Suppressor macrophage treated with lipopolysaccharide for 4 hours (primary cell): ENCODE data around the gene RTF2.
"Not testable (repeated sequence)": the region's sequence is repeated elsewhere in the genome, so short reads cannot be mapped to it uniquely, and the experiment has no call there.

Experiments
- DNase-seq: peaks from one replicate; pipeline ENCODE4 v3.0.0-alpha.2; 2020

The RTF2 gene

DNA sequence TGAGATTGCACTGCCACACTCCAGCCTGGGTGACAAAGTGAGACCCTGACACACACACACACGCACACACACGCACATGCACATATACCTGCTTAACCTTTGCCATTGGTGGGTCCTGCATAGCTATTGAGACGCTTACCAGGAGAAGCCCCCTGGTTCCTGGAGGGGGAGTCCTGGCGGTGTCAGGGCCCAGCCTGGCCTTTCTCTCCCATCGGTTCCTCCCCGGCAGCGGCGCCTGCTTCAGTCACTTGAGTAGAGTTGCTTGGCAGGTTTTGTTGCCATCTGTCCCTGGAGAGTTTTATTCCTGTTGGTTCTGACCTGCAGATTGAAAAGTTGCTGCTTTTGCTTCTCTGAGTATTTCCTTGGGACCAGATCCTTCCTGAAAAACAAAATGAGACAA is 35.5 kb downstream of the RTF2 start:
- no peak for DNase-seq

- DNase-seq, result peak; percentile 15
These were observed 36.1 kb downstream of the RTF2 start for GRCh38 chr20:56504373-56505005.

GRCh38 chr20:56506103-56506502 is 37.7 kb downstream of the RTF2 start:
- no peak for DNase-seq

DNA sequence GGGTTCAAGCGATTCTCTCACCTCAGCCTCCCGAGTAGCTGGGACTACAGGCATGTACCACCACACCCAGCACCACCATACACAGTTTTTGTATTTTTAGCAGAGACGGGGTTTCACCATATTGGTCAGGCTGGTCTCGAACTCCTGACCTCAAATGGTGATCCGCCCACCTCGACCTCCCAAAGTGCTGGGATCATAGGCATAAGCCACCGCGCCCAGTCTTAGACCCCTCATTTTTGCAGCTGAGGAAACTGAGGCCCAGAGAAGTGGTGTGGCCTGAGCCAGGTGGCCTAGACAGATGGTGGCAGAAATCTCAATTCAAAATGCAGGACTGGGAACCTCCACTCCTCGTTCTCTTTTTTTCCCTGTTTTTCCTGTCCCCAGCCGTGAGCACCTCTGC is 43.5 kb downstream of the RTF2 start:
- no peak for DNase-seq

GRCh38 chr20:56513161-56514150 is 45.0 kb downstream of the RTF2 start:
- DNase-seq, result no peak

GRCh38 chr20:56516631-56517030 is 48.2 kb downstream of the RTF2 start:
- no peak for DNase-seq

GRCh38 chr20:56517211-56517610 is 48.8 kb downstream of the RTF2 start:
- DNase-seq, result no peak

GRCh38 chr20:56517641-56518040 is 49.2 kb downstream of the RTF2 start:
- DNase-seq, result no peak

DNA sequence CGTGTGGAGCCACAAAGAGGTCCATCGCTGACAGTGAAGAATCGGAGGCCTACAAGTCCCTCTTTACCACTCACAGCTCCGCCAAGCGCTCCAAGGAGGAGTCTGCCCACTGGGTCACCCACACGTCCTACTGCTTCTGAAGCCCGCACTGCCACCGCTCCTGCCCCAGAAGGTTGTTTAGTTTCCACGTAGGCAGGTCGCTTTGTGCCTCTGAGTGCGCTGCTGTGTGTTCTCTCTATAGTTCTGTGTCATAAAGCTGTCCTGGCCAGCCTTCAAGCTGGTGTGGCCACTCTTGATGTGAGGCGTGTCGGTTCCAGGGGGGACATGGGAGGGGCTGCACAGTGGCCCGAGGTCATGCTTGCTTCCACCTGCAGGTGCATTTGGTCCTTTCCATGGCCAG is 49.7 kb downstream of the RTF2 start:
- DNase-seq, result no peak

DNA sequence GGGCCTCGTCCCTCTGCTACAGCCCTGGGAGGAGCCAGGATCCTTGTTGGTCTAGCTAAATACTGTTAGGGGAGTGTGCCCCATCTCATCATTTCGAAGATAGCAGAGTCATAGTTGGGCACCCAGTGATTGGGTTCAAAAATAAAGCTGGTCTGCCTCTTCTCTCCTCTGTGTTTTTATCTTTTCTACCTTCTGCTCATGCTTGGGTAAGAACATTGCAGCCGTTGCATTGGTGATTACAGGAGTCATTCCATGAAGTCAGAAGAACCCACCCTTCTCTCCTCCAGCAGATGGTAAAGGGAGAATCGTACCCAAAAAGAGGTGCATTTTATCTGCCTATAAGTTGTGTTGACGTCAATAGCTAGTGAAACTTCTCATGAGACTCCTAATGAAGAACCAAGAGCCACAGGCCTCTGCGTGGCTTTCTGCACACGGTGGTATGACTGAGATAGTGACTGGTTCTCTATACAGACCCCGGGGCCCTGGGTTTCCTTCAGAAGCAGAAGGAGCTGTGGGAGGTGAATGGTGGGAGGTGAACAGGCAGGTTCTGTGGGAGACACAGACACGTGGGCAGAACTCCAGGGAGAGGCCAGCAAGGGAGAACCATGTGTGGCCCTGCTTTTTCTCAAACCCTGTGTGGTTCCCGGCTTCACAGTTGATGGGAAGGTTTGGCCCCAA is 50.4 kb downstream of the RTF2 start:
- DNase-seq, result no peak

GRCh38 chr20:56519551-56519950 is 51.1 kb downstream of the RTF2 start:
- no peak for DNase-seq

DNA sequence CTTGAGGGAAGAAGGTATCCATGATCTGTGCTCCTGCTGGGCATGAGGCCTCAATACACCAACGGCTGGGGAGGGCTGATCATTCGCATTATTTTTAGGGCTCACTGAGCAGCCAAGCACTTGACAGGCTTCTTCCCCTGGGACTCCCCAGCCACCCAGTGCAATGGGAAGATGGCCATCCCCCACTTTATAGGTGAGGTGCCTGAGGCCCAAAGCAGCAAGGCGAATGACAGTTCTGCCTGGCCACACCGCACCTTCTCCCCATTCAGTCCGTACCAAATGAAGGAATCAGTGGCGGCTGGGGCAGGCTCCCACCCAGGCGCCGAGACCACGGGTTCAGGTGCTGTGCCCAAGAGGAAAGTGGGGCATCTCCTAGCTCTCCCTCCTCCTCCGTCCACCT is 51.8 kb downstream of the RTF2 start:
- DNase-seq, result no peak

- not testable (repeated sequence) for DNase-seq
These were observed 52.4 kb downstream of the RTF2 start for GRCh38 chr20:56520746-56521354.

- no peak for DNase-seq
These were observed 53.9 kb downstream of the RTF2 start for GRCh38 chr20:56522311-56522710.

- not testable (repeated sequence) for DNase-seq
These were observed 56.0 kb downstream of the RTF2 start, which contains the start of gene FAM209A for GRCh38 chr20:56524444-56524843. TSS of gene FAM209A (plus strand) at chr20:56524744. CDS start at chr20:56524809, 65 bp downstream.

DNA sequence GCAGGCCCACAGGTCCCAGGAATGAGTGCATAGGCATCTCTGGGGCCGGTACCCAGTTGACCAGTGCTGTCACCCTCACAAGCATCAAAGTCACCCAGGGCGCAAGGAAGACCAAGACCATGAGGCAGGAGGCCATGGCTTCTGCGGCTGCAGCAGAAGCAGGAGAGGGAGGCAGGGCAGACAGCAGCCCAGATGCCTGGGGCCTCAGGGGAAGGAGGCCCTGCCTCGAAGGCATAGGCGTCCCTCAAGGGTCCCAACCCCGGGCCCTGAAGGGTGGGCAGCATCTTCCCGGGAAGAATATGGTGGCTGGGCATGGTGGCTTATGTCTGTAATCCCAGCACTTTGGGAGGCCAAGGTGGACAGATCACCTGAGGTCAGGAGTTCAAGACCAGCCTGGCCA is 59.1 kb downstream of the RTF2 start:
- no peak for DNase-seq

DNA sequence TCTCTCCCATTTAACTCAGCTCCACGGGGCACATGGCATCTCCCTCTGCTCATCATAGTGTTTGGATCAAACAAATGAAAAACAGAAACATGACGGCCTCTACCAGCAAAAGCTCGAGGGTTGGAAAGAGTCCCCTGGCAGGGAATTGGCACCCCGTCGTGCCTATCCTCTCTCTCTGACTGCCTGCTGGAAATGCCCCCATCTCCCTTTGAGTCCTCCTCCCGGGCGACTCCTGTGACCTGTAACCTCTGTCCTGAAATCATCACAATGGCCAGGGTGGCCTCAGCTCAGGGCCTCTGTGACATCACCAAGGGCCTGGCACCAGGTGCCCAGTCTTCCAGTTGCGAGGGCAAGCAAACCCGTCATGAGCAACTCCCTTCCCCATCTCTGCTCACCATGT is 64.5 kb downstream of the RTF2 start, which contains the start of gene FAM209B:
TSS of gene FAM209B (plus strand) at position 301 of the 400 bp plus-strand sequence. CDS start at position 397, 96 bp downstream.
- DNase-seq, result not testable (repeated sequence)

DNA sequence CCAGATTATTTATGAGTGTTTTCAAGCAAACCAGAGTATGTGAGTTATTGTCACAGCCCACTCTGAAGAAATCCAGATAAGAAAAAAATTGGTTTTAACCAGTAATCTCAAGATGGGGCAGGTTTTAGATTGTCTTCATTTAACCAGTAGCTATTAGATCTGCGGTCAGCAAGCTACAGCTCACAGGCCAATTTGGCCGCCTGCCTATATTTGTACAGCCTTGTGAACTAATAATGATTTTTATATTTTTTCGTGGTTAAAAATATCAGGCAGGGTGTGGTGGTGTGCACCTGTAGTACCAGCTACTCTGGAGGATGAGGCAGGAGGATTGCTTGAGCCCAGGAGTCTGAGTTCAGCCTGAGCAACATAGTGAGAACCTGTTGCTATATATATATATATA is 69.6 kb downstream of the RTF2 start:
- DNase-seq, result no peak

DNA sequence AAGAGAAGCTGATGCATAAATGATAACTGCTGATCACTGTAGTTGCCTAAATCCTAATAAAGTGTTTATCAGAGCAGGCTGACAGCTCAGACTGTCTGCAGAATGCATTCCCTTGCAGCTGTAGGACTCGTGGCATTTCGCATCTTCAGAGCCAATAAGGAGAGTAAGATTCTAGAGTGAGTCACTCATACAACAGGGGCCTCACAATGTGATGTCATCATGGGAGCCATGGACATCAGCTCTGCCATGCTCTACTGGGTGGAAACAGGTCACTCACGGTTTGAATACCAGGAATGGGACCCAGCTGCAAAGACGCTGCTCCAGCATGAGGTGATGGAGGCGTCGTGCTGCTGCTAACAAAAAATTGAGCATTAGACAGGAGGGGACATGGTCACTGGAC is 72.0 kb downstream of the RTF2 start:
- no peak for DNase-seq

- DNase-seq, result no peak
These were observed 74.1 kb downstream of the RTF2 start for GRCh38 chr20:56542489-56543030.

- DNase-seq, result no peak
These were observed 83.1 kb downstream of the RTF2 start for GRCh38 chr20:56551571-56551970.

DNA sequence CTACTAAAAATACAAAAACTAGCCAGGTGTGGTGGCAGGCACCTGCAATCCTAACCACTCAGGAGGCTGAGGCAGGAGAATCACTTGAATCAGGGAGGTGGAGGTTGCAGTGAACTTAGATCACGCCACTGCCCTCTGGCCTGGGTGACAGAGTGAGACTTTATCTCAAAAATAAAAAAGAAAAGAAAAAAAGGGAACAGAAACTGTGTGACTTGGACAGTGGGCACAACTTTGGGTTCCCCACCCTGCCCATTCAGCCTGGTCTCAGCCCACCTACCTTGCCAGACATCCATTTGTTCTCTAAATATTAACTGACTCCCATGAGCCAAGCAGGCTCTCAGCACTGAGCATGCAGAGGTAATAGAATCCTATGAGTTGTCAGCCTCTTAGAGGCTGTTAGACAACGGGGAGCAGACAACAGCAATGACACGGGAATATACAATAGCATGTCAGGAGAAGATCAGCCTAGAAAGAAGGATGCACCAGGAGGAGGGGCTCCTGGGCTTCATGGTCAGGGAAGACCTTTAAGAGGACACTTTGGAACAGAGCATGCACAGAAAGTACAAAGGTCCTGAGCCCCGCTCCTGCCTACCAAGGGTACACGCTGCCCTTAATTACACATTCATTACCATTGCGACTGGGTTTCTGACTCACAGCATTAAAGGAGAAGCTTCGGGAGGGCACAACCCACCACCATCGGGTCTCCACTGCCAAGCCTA is 84.6 kb downstream of the RTF2 start:
- DNase-seq, result peak; percentile 19
